ENCODE measurements around the gene TWIST2. TPM values are rescaled to one million over a fixed set of nuclear protein-coding genes. Genes with fewer than 3 reads are reported as not detected.

Gene TWIST2
- polyA plus RNA-seq, 3 donors: 0.43 to 0.49 (median 0.43) TPM

- Histone ChIP-seq H3K4me3 (replicated peaks in 1 of 3; ENCODE audit: low read depth in 2 of 3, low read length in 3 of 3) (no peak overlapping the region), H2AFZ (ENCODE audit: insufficient read depth, low read depth, low read length, poor library complexity, severe bottlenecking) (no peak overlapping the region), H3K27ac (ENCODE audit: low read depth in 1 of 2, low read length in 2 of 2) (no peak overlapping the region), H3K36me3 (replicated peaks in 1 of 2; ENCODE audit: control insufficient read depth in 1 of 2, insufficient read depth in 2 of 2, low read length in 2 of 2) (no peaks in the 10 kb centered on the region), H3K27me3 (ENCODE audit: control insufficient read depth in 2 of 2, insufficient read depth in 2 of 2, low read length in 2 of 2) (no peaks in the 10 kb centered on the region), H3K4me1 (ENCODE audit: control insufficient read depth in 1 of 2, insufficient read depth in 2 of 2, low read length in 2 of 2) (no peaks in the 10 kb centered on the region), H3K79me2 (ENCODE audit: insufficient read depth, low read length) (no peaks in the 10 kb centered on the region), H3K9ac (ENCODE audit: insufficient read depth, low read length, poor library complexity, severe bottlenecking) (no peak overlapping the region), H4K20me1 (ENCODE audit: insufficient read depth, low read length) (no peaks in the 10 kb centered on the region), H3K4me2 (replicated peaks; ENCODE audit: extremely low read depth, low read length, poor library complexity, severe bottlenecking) (no peak overlapping the region), H3K9me3 (replicated peaks in 1 of 2; ENCODE audit: control insufficient read depth in 1 of 2, insufficient read depth in 1 of 2, low read length in 2 of 2) (no peaks in the 10 kb centered on the region)
- intact Hi-C loops (cut with micrococcal nuclease): no loop called here
- H3K27me3 Mint-ChIP-seq (ENCODE audit: low read depth in 3 of 3): peaks cover 6 to 22% (median 13%) of the 10 kb centered on the region in 3 donors
- WGBS (ENCODE audit: insufficient coverage): 77% methylated on average over 14 of the region's 17 CpGs
- H3K36me3 Mint-ChIP-seq: no peaks in the 10 kb centered on the region
- H3K4me1 Mint-ChIP-seq: no peaks in the 10 kb centered on the region
- H3K4me3 Mint-ChIP-seq: no peak overlapping the region
- TF ChIP-seq CTCF (IDR thresholded peaks at IDR 0.05): no peak
- DNase-seq: no peak
- no peak overlapping the region for H3K27ac Mint-ChIP-seq
- H3K9me3 Mint-ChIP-seq: peaks cover 0 to 8% (median 1%) of the 10 kb centered on the region in 7 donors
Measured at GRCh38 chr2:238875471-238876231, 27.8 kb downstream of the TWIST2 start.

GRCh38 chr2:238876232-238876630 is 28.3 kb downstream of the TWIST2 start:
- H3K9me3 Mint-ChIP-seq: peaks cover 0 to 8% (median 1%) of the 10 kb centered on the region in 7 donors
- Histone ChIP-seq H4K20me1 (ENCODE audit: insufficient read depth, low read length) (no peaks in the 10 kb centered on the region), H2AFZ (ENCODE audit: insufficient read depth, low read depth, low read length, poor library complexity, severe bottlenecking) (no peak overlapping the region), H3K4me2 (replicated peaks; ENCODE audit: extremely low read depth, low read length, poor library complexity, severe bottlenecking) (no peak overlapping the region), H3K36me3 (replicated peaks in 1 of 2; ENCODE audit: control insufficient read depth in 1 of 2, insufficient read depth in 2 of 2, low read length in 2 of 2) (no peaks in the 10 kb centered on the region), H3K4me3 (replicated peaks in 1 of 3; ENCODE audit: low read depth in 2 of 3, low read length in 3 of 3) (no peak overlapping the region), H3K79me2 (ENCODE audit: insufficient read depth, low read length) (no peaks in the 10 kb centered on the region), H3K9me3 (replicated peaks in 1 of 2; ENCODE audit: control insufficient read depth in 1 of 2, insufficient read depth in 1 of 2, low read length in 2 of 2) (no peaks in the 10 kb centered on the region), H3K27me3 (ENCODE audit: control insufficient read depth in 2 of 2, insufficient read depth in 2 of 2, low read length in 2 of 2) (no peaks in the 10 kb centered on the region), H3K27ac (ENCODE audit: low read depth in 1 of 2, low read length in 2 of 2) (no peak overlapping the region), H3K4me1 (ENCODE audit: control insufficient read depth in 1 of 2, insufficient read depth in 2 of 2, low read length in 2 of 2) (no peaks in the 10 kb centered on the region), H3K9ac (ENCODE audit: insufficient read depth, low read length, poor library complexity, severe bottlenecking) (no peak overlapping the region)
- WGBS (ENCODE audit: insufficient coverage): no CpG with 5 or more reads among the region's 3 CpGs
- H3K27me3 Mint-ChIP-seq (ENCODE audit: low read depth in 3 of 3): peaks cover 6 to 22% (median 13%) of the 10 kb centered on the region in 3 donors
- no peak for DNase-seq
- no peak overlapping the region for H3K27ac Mint-ChIP-seq
- TF ChIP-seq CTCF (IDR thresholded peaks at IDR 0.05): no peak
- no peaks in the 10 kb centered on the region for H3K36me3 Mint-ChIP-seq
- no peak overlapping the region for H3K4me3 Mint-ChIP-seq
- H3K4me1 Mint-ChIP-seq: no peaks in the 10 kb centered on the region
- intact Hi-C loops (cut with micrococcal nuclease): no loop called here

Data from CD14-positive monocyte (primary cell).